Stimulated activated naive B cell treated with anti-CD40 and anti-IgM and Interleukin-4, amounts not matched to agents 10 μg/mL and 1 μg/mL and 100 μg/mL, for 72 hours (primary cell): ENCODE data around the gene TMPRSS3.

Experiments
- ATAC-seq, 2 donors: fragments of 150-1000 bp; cut with Tn5 transposase; replicated peaks; 2 replicates each; pipeline ENCODE4 v1.10.0; 2021; ENCODE audit warnings: moderate library complexity in 1 of 2
- DNase-seq: peaks from one replicate; pipeline ENCODE4 v3.0.0; 2021
- H3K27ac Mint-ChIP-seq: one replicate; pipeline ENCODE4 v1.8.0; 2022; ENCODE audit warnings: mild to moderate bottlenecking, mixed read lengths
- H3K27me3 Mint-ChIP-seq, 2 donors: one replicate each; pipeline ENCODE4 v1.8.0; 2022; ENCODE audit warnings: mixed read lengths in 2 of 2
- H3K36me3 Mint-ChIP-seq, 2 donors: one replicate each; pipeline ENCODE4 v1.8.0; 2022; ENCODE audit warnings: mixed read lengths in 2 of 2, mild to moderate bottlenecking in 1 of 2
- H3K4me1 Mint-ChIP-seq, 2 donors: one replicate each; pipeline ENCODE4 v1.8.0; 2022; ENCODE audit warnings: mixed read lengths in 2 of 2, mild to moderate bottlenecking in 1 of 2
- H3K4me3 Mint-ChIP-seq, 2 donors: one replicate each; pipeline ENCODE4 v1.8.0; 2022; ENCODE audit warnings: mild to moderate bottlenecking in 2 of 2, mixed read lengths in 2 of 2, moderate library complexity in 1 of 2
- H3K9me3 Mint-ChIP-seq, 2 donors: one replicate each; pipeline ENCODE4 v1.8.0; 2022; ENCODE audit warnings: mixed read lengths in 2 of 2, mild to moderate bottlenecking in 1 of 2

TMPRSS3 gene

DNA sequence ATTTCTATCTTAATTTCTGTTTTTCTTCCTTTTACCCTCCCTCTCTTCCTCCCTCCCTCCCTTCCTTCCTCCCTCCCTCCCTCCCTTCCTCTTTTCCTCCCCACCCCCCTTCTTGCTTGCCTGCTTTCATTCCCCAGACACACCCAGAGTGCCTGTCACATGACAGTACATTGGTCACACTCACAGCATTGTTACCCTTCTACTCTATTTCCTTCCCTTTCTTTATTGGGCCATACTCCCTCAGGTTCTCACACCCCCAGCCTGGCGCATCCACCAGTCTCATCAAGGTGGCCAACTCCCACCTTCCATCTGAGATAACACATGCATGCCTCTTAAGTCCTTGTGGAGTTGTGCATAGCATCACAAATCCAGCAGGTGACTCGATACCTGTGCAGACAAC, 10.9 kb downstream of the TMPRSS3 start:
- Mint-ChIP-seq H3K27ac (no peak overlapping the region), H3K4me3 (peak overlapping the region; percentile 5 to 28), H3K4me1 (peaks cover 29 to 37% of the 10 kb centered on the region in 2 donors), H3K27me3 (peaks cover 13 to 24% of the 10 kb centered on the region in 2 donors), H3K9me3 (peaks cover 14 to 17% of the 10 kb centered on the region in 2 donors), H3K36me3 (peaks cover 11% of the 10 kb centered on the region in 2 donors)
- no peak for ATAC-seq
- DNase-seq = no peak

DNA sequence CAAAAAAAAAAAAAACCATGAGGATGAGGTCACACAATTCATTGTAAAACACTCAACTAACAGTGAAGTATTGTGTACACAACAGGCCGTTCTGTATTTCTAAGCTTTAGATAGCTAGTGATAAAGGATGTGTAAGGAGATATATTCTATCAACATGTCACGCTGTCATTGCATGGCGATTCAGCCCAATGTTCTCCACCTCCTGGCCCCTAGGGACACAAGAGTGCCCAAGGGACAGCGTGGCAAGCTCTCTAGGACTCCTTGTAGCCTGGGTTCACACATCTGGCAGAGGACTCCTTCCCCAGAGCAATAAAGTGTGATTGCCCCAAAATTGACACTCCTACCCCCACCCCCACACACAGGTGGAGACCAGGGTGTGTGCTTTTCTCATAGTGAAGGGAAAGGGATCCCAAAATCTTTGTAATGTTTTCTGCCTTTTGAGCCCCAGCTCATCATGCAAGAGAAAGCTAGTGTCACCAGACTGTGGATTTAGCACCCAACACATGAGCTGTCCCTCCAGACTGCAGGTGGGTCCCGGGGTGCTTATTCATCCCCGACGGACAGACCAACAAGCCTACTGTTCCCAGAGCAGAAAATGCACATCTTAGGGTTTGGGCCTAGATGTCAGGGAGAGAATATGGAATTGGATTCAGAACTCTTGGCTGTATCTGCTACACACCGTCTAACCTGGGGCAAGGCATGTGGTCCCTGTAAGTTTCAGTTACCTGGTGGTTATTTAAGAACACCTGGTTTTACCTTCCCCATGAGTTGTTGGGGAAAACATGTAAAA, 11.5 kb downstream of the TMPRSS3 start:
- DNase-seq (no peak), ATAC-seq (peak; percentile 28 to 33)
- peaks cover 30 to 35% of the 10 kb centered on the region in 2 donors for H3K4me1 Mint-ChIP-seq
- peaks cover 11% of the 10 kb centered on the region in 2 donors for H3K36me3 Mint-ChIP-seq
- H3K27ac Mint-ChIP-seq = no peak overlapping the region
- H3K27me3 Mint-ChIP-seq = peaks cover 10 to 20% of the 10 kb centered on the region in 2 donors
- peaks cover 14 to 17% of the 10 kb centered on the region in 2 donors for H3K9me3 Mint-ChIP-seq
- no peak overlapping the region for H3K4me3 Mint-ChIP-seq

DNA sequence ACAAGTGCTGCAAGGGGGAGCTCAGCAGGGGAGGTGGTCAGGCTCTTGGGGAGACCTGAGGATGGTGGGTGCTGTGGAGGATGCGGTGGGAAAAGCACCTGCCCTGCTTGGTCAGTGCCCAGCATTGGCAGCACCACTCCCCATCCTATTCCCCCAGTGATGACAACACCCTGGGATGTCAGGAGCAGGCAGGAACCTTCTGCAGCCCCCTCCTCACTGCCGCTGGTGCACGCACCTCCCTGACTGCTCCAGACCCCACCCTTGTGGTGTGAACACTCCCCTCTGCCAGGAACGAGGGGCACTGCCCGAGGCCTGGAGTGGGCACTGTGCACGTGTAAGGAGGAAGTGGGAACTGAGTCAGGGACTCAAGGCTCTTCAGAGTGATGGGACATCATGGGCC, 12.5 kb downstream of the TMPRSS3 start:
- Mint-ChIP-seq H3K36me3 (peaks cover 11% of the 10 kb centered on the region in 2 donors), H3K27me3 (peaks cover 9 to 10% of the 10 kb centered on the region in 2 donors), H3K27ac (no peak overlapping the region), H3K9me3 (peaks cover 14 to 17% of the 10 kb centered on the region in 2 donors), H3K4me1 (peaks cover 30 to 33% of the 10 kb centered on the region in 2 donors), H3K4me3 (no peak overlapping the region)
- no peak for ATAC-seq
- no peak for DNase-seq

DNA sequence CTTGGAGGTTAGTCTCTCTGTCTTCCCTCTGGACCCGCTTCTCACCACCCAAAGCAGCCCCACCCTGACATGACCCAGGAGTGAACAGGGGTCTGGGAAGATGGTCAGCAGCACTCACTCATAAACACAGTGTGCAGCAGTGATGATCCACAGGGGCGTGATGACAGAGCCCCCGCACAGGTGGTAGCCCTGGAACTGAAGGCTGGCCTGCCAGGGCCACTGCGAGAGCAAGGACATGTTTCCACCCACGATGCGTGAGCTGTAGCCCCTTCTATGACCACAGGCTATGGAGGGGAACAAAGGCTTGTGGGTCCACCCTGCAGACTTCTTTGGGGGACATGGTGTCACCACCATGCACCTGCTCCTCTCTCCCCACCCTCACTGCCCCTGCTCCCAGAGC, 12.9 kb downstream of the TMPRSS3 start:
- Mint-ChIP-seq H3K4me3 (no peak overlapping the region), H3K36me3 (peaks cover 11% of the 10 kb centered on the region in 2 donors), H3K4me1 (peaks cover 30 to 32% of the 10 kb centered on the region in 2 donors), H3K27ac (no peak overlapping the region), H3K9me3 (peaks cover 14 to 17% of the 10 kb centered on the region in 2 donors), H3K27me3 (peaks cover 6 to 9% of the 10 kb centered on the region in 2 donors)
- no peak for ATAC-seq
- no peak for DNase-seq

- Mint-ChIP-seq H3K27ac (no peak overlapping the region), H3K36me3 (peaks cover 11 to 14% of the 10 kb centered on the region in 2 donors), H3K27me3 (peaks cover 10 to 13% of the 10 kb centered on the region in 2 donors), H3K4me1 (peaks cover 21% of the 10 kb centered on the region in 2 donors), H3K9me3 (peaks cover 14 to 17% of the 10 kb centered on the region in 2 donors), H3K4me3 (no peak overlapping the region)
- no peak for DNase-seq
- peak; percentile 37 to 44 for ATAC-seq
Measured at GRCh38 chr21:42381347-42381984, 14.4 kb downstream of the TMPRSS3 start.

DNA sequence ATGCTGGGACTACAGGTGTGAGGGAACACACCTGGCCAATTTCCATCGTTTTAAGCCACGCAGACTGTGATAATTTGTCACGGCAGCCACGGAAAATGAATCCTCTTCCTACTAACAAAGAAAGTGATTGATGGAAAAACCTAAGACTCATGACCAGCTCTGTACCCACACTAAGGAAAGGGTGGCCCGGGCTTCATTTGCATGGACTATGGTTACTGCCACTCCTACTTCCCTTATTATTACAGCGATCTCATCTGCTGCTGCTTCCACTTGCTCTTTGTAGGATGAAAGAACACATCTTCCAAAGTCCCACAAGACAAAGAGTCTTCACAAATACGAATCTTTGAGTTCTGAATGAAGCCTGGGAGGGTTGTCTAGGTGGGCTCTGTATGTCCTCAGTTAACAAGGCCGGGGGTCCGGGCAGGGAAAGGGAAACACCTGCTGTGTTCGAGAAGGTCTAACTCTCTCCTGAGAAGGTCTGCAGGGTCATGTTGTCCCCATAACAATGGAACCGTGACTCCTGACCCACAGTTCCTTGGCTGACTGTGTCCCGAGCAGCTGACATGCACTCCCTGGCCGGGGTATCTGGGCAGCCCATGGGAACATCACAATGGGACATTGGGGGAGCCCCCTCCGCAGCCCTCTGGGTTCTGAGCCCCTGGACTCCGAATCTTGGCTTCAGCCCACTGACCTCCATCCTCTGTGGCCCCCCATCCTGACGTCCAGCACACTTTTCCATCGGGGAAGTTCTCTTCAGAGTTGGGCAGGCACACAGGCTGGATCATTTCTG, 16.2 kb downstream of the TMPRSS3 start:
- Mint-ChIP-seq H3K4me3 (no peak overlapping the region), H3K27ac (no peak overlapping the region), H3K27me3 (peaks cover 19 to 27% of the 10 kb centered on the region in 2 donors), H3K9me3 (peaks cover 10 to 14% of the 10 kb centered on the region in 2 donors), H3K4me1 (peaks cover 13 to 20% of the 10 kb centered on the region in 2 donors), H3K36me3 (peaks cover 9 to 14% of the 10 kb centered on the region in 2 donors)
- ATAC-seq = peak; percentile 73 to 84
- no peak for DNase-seq

- ATAC-seq = no peak
- peaks cover 9 to 14% of the 10 kb centered on the region in 2 donors for H3K36me3 Mint-ChIP-seq
- H3K9me3 Mint-ChIP-seq = peaks cover 10 to 14% of the 10 kb centered on the region in 2 donors
- no peak overlapping the region for H3K27ac Mint-ChIP-seq
- no peak overlapping the region for H3K4me3 Mint-ChIP-seq
- peaks cover 5 to 12% of the 10 kb centered on the region in 2 donors for H3K4me1 Mint-ChIP-seq
- peaks cover 19 to 33% of the 10 kb centered on the region in 2 donors for H3K27me3 Mint-ChIP-seq
- DNase-seq = no peak
Measured at GRCh38 chr21:42378418-42378817, 17.4 kb downstream of the TMPRSS3 start.

DNA sequence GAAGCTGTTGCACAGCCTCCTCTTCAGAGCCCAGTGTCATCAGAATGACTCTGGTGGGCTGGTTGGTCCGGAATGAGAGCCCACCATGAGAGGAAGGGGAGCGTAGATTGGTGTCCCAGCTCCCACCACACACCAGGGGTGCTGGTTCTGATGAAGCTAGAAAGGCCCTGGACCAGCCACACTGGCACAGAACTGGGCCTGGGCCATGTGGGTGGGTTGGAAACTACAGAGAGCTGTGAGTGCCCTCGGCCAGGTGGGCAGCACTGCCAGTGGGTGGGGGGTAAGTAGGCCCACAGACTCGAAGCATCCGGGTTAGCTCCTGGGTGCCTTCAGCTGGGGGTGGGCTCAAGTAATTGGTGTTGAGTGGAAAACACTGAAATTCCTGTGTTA, 17.9 kb downstream of the TMPRSS3 start:
- ATAC-seq (no peak), DNase-seq (no peak)
- H3K4me1 Mint-ChIP-seq = peaks cover 5 to 12% of the 10 kb centered on the region in 2 donors
- H3K36me3 Mint-ChIP-seq = peaks cover 9 to 14% of the 10 kb centered on the region in 2 donors
- no peak overlapping the region for H3K4me3 Mint-ChIP-seq
- no peak overlapping the region for H3K27ac Mint-ChIP-seq
- H3K27me3 Mint-ChIP-seq = peaks cover 19 to 33% of the 10 kb centered on the region in 2 donors
- peaks cover 10 to 14% of the 10 kb centered on the region in 2 donors for H3K9me3 Mint-ChIP-seq

DNA sequence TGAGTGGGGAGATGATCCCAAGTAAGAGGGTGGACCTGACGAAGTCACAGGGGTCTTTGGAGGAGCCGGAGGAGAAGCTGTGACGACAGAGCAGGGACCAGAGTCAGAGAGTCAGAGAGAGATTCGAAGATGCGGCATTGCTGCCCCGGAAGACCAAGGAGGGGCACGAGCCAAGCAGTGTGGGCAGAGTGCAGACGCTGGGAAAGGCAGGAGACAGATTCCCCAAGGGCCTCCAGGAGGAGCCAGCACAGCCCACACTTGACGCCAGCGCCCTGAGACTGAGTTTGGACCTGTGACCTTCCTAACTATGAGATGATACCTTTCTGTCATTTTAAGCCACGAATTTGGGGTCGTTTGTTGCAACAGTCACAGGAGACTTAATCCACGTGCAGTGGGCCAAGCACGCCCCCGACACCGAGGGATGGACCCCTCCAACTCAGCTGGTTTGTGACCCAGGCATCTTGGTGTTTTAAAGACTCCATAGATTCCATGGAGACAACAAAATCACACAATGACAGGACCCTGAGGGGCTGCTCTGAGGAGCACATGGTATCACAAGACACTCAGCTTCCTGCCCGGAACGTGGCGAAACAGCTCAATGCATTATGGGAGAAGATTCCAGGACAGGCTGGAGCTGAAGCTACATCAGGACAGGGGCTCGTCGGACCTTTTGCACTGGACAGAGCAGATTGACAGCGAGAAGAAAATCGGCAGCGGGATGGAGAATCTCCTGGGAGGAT, 18.5 kb downstream of the TMPRSS3 start:
- no peak for DNase-seq
- no peak overlapping the region for H3K4me3 Mint-ChIP-seq
- H3K4me1 Mint-ChIP-seq = peaks cover 5 to 12% of the 10 kb centered on the region in 2 donors

GRCh38 chr21:42376338-42376982, 19.4 kb downstream of the TMPRSS3 start:
- Mint-ChIP-seq H3K9me3 (peaks cover 1% of the 10 kb centered on the region in 2 donors), H3K27me3 (peaks cover 26 to 37% of the 10 kb centered on the region in 2 donors), H3K4me3 (no peak overlapping the region), H3K27ac (no peak overlapping the region), H3K36me3 (peaks cover 1 to 4% of the 10 kb centered on the region in 2 donors), H3K4me1 (peaks cover 4 to 12% of the 10 kb centered on the region in 2 donors)
- no peak for ATAC-seq
- no peak for DNase-seq

More for the DNA sequence above, 18.5 kb downstream of the TMPRSS3 start:
- ATAC-seq = no peak
- H3K27me3 Mint-ChIP-seq = peaks cover 19 to 33% of the 10 kb centered on the region in 2 donors
- peaks cover 9 to 10% of the 10 kb centered on the region in 2 donors for H3K9me3 Mint-ChIP-seq
- H3K36me3 Mint-ChIP-seq = peaks cover 9 to 10% of the 10 kb centered on the region in 2 donors
- H3K27ac Mint-ChIP-seq = peak overlapping the region; percentile 28

- peaks cover 31 to 42% of the 10 kb centered on the region in 2 donors for H3K27me3 Mint-ChIP-seq
- DNase-seq (no peak), ATAC-seq (no peak)
- no peaks in the 10 kb centered on the region for H3K9me3 Mint-ChIP-seq
- H3K4me3 Mint-ChIP-seq = no peak overlapping the region
- H3K36me3 Mint-ChIP-seq = peaks cover 0 to 3% of the 10 kb centered on the region in 2 donors
- no peak overlapping the region for H3K27ac Mint-ChIP-seq
- H3K4me1 Mint-ChIP-seq = peaks cover 6 to 12% of the 10 kb centered on the region in 2 donors
Measured at GRCh38 chr21:42375966-42376337, 19.9 kb downstream of the TMPRSS3 start.

DNA sequence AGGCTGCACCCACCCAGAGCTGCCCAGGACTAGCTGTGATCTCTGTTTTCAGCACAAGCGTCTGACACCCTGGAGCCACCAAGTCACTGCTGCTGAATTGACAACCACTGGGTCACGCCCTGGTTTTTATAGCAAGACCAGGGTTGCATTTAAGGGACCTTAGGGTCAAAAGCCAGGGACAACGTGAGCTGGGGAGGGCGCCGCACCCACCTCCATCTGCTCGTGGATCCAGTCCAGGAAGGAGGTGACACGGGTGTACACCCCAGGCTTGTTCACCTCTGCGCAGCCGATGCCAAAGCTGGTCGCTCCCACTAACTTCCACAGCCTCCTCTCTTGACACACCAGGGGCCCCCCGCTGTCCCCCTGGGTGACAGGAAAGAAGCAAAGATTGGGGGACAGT, 20.3 kb downstream of the TMPRSS3 start:
- Mint-ChIP-seq H3K9me3 (no peaks in the 10 kb centered on the region), H3K36me3 (peaks cover 0 to 3% of the 10 kb centered on the region in 2 donors), H3K27ac (peak overlapping the region; percentile 49), H3K27me3 (peaks cover 36 to 46% of the 10 kb centered on the region in 2 donors), H3K4me1 (peaks cover 6 to 12% of the 10 kb centered on the region in 2 donors), H3K4me3 (no peak overlapping the region)
- ATAC-seq (no peak), DNase-seq (no peak)

GRCh38 chr21:42374864-42375499, 20.9 kb downstream of the TMPRSS3 start:
- peak overlapping the region; percentile 49 for H3K27ac Mint-ChIP-seq
- H3K9me3 Mint-ChIP-seq = no peaks in the 10 kb centered on the region
- ATAC-seq = no peak
- no peak for DNase-seq
- peaks cover 0 to 3% of the 10 kb centered on the region in 2 donors for H3K36me3 Mint-ChIP-seq
- no peak overlapping the region for H3K4me3 Mint-ChIP-seq
- H3K4me1 Mint-ChIP-seq = peaks cover 6 to 12% of the 10 kb centered on the region in 2 donors
- peaks cover 36 to 50% of the 10 kb centered on the region in 2 donors for H3K27me3 Mint-ChIP-seq
